Mesenchymal stem cell (in vitro differentiated cells and primary cell): ENCODE measurements around the gene SIAH2.
A peak's percentile ranks its signal among the peaks of the same experiment; 100 is the strongest.

Experiments
- DNase-seq: peaks from one replicate; pipeline ENCODE4 v3.0.0-alpha.2; 2013
- H2AFZ ChIP-seq: one replicate; pipeline ENCODE4 v1.6.1; 2013; ENCODE audit warnings: low read depth, mild to moderate bottlenecking, control low read depth, inconsistent platforms, low read length, moderate library complexity
- H2AK5ac ChIP-seq: 2 replicates; pipeline ENCODE4 v1.6.1; 2013; ENCODE audit warnings: low read length, moderate library complexity, mild to moderate bottlenecking, inconsistent platforms; ENCODE audit not compliant: severe bottlenecking
- H2BK120ac ChIP-seq: one replicate; pipeline ENCODE4 v1.6.1; 2013; ENCODE audit warnings: low read depth, mild to moderate bottlenecking, inconsistent platforms, low read length, moderate library complexity
- H2BK12ac ChIP-seq, 2 experiments: one replicate each; pipeline ENCODE4 v1.6.1; 2013; ENCODE audit warnings: inconsistent platforms in 2 of 2, low read length in 2 of 2, mild to moderate bottlenecking in 2 of 2, moderate library complexity in 2 of 2, control low read depth in 1 of 2
- H2BK15ac ChIP-seq: one replicate; pipeline ENCODE4 v1.6.1; 2013; ENCODE audit warnings: mild to moderate bottlenecking, low read depth, inconsistent platforms; ENCODE audit not compliant: poor library complexity, severe bottlenecking
- H2BK5ac ChIP-seq: 2 replicates; pipeline ENCODE4 v1.6.1; 2013; ENCODE audit warnings: low read depth, mild to moderate bottlenecking, low read length, control low read depth, inconsistent platforms; ENCODE audit not compliant: poor library complexity, severe bottlenecking
- H3K14ac ChIP-seq, 2 experiments: one replicate each; pipeline ENCODE4 v1.6.1; 2013; ENCODE audit warnings: inconsistent platforms in 2 of 2, low read length in 2 of 2, control low read depth in 1 of 2, mild to moderate bottlenecking in 1 of 2, moderate library complexity in 1 of 2
- H3K18ac ChIP-seq, 2 experiments: one replicate each; pipeline ENCODE4 v1.6.1; 2013; ENCODE audit warnings: inconsistent platforms in 2 of 2, low read length in 2 of 2, control low read depth in 1 of 2, low read depth in 1 of 2, mild to moderate bottlenecking in 1 of 2
- H3K23ac ChIP-seq, 2 experiments: one replicate each; pipeline ENCODE4 v1.6.1; 2013; ENCODE audit warnings: inconsistent platforms in 2 of 2, low read length in 2 of 2, mild to moderate bottlenecking in 2 of 2, moderate library complexity in 2 of 2, control low read depth in 1 of 2
- H3K27ac ChIP-seq: 2 replicates; pipeline ENCODE4 v1.5.1; 2013; ENCODE audit warnings: mild to moderate bottlenecking, moderate library complexity, low read length, control low read depth, inconsistent platforms; ENCODE audit not compliant: poor library complexity, severe bottlenecking
- H3K27me3 ChIP-seq, 2 experiments: 2 replicates each; pipeline versions ENCODE4 v1.6.1 to v1.7.0; 2013; ENCODE audit warnings: low read length in 2 of 2, mild to moderate bottlenecking in 2 of 2, moderate library complexity in 2 of 2, control low read depth in 1 of 2, inconsistent platforms in 1 of 2; ENCODE audit not compliant: control insufficient read depth in 1 of 2, insufficient read depth in 1 of 2
- H3K36me3 ChIP-seq, 2 experiments: 2 replicates each; pipeline versions ENCODE4 v1.6.1 to v1.7.0; 2013; ENCODE audit warnings: low read length in 2 of 2, control low read depth in 1 of 2, inconsistent platforms in 1 of 2, low read depth in 1 of 2, mild to moderate bottlenecking in 1 of 2; ENCODE audit not compliant: insufficient read depth in 2 of 2, control insufficient read depth in 1 of 2
- H3K4ac ChIP-seq, 2 experiments: one replicate each; pipeline ENCODE4 v1.6.1; 2013; ENCODE audit warnings: inconsistent platforms in 2 of 2, low read length in 2 of 2, mild to moderate bottlenecking in 2 of 2, moderate library complexity in 2 of 2, control low read depth in 1 of 2, low read depth in 1 of 2
- H3K4me1 ChIP-seq: 2 replicates; pipeline ENCODE4 v1.6.1; 2013; ENCODE audit warnings: low read depth, low read length, control low read depth; ENCODE audit not compliant: control insufficient read depth, insufficient read depth
- H3K4me2 ChIP-seq: 2 replicates; pipeline ENCODE4 v1.6.1; 2013; ENCODE audit warnings: low read length, mild to moderate bottlenecking, inconsistent platforms; ENCODE audit not compliant: poor library complexity, severe bottlenecking
- H3K4me3 ChIP-seq, 2 experiments: 2 replicates each; pipeline versions ENCODE4 v1.5.1 to v1.7.0; 2013; ENCODE audit warnings: low read length in 2 of 2, mild to moderate bottlenecking in 2 of 2, control low read depth in 1 of 2, low read depth in 1 of 2; ENCODE audit not compliant: insufficient read depth in 1 of 2
- H3K79me1 ChIP-seq: replicated peaks from 2 replicates; pipeline ENCODE4 v1.6.1; 2013; ENCODE audit warnings: mild to moderate bottlenecking, control low read depth, low read length, inconsistent platforms; ENCODE audit not compliant: poor library complexity, severe bottlenecking
- H3K9ac ChIP-seq: 2 replicates; pipeline ENCODE4 v1.7.0; 2013; ENCODE audit warnings: mild to moderate bottlenecking, low read length, moderate library complexity
- H3K9me3 ChIP-seq: 2 replicates; pipeline ENCODE4 v1.7.0; 2013; ENCODE audit warnings: mild to moderate bottlenecking, low read length; ENCODE audit not compliant: control insufficient read depth
- H4K8ac ChIP-seq: one replicate; pipeline ENCODE4 v1.6.1; 2013; ENCODE audit warnings: inconsistent platforms, mild to moderate bottlenecking, low read length, moderate library complexity
- H4K91ac ChIP-seq: one replicate; pipeline ENCODE4 v1.6.1; 2013; ENCODE audit warnings: mild to moderate bottlenecking, low read length, inconsistent platforms
- WGBS: methylation state at CpG from one replicate; pipeline ENCODE4 v1.1.7; 2013; ENCODE audit warnings: mixed read lengths; 5-methylcytosine and 5-hydroxymethylcytosine counted together

The SIAH2 gene

DNA sequence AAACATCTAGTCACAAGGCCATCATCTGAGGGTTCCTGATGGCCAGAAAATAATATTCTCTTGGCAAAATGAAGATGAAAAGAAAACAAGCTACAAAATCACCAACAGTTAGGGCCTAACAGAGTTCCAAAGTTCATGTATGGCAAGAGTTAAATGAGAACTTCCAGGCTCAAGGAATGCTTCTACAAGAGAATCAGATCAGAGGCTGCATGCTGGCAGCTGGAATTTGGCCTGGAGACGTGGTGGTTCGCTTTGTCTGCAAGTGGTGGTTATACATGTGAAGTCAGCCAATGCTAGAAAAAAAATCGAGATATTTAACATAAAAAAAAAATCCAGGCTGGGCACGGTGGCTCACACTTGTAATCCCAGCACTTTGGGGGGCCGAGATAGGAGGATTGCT, 5.6 kb downstream of the SIAH2 start:
- WGBS, result 96% methylated on average over 5 of the region's 5 CpGs
- H4K91ac ChIP-seq, result no peak overlapping the region
- H2BK15ac ChIP-seq, result no peak overlapping the region
- no peak overlapping the region for H2BK12ac ChIP-seq
- no peak overlapping the region for H3K14ac ChIP-seq
- H2AFZ ChIP-seq, result no peak overlapping the region
- H3K18ac ChIP-seq, result no peak overlapping the region
- no peak overlapping the region for H3K23ac ChIP-seq
- H3K9ac ChIP-seq, result no peak overlapping the region
- no peak overlapping the region for H4K8ac ChIP-seq
- no peaks in the 10 kb centered on the region for H3K9me3 ChIP-seq
- H3K36me3 ChIP-seq, result peaks cover 5 to 20% of the 10 kb centered on the region in 2 experiments
- no peak overlapping the region for H2BK120ac ChIP-seq
- H3K4me2 ChIP-seq, result no peak overlapping the region
- no peak overlapping the region for H3K4me3 ChIP-seq
- H3K4ac ChIP-seq, result no peak overlapping the region
- H3K27me3 ChIP-seq, result no peaks in the 10 kb centered on the region
- H2BK5ac ChIP-seq, result no peak overlapping the region
- peaks cover 4% of the 10 kb centered on the region for H3K4me1 ChIP-seq
- H3K27ac ChIP-seq, result no peak overlapping the region
- peaks cover 23% of the 10 kb centered on the region for H3K79me1 ChIP-seq
- H2AK5ac ChIP-seq, result no peak overlapping the region
- DNase-seq, result no peak

- H2BK120ac ChIP-seq, result no peak overlapping the region
- no peaks in the 10 kb centered on the region for H3K27me3 ChIP-seq
- peaks cover 4% of the 10 kb centered on the region for H3K4me1 ChIP-seq
- no peak overlapping the region for H4K91ac ChIP-seq
- no peak overlapping the region for H3K4me2 ChIP-seq
- H2BK12ac ChIP-seq, result no peak overlapping the region
- H3K9ac ChIP-seq, result no peak overlapping the region
- no peak overlapping the region for H3K27ac ChIP-seq
- H3K9me3 ChIP-seq, result no peaks in the 10 kb centered on the region
- H3K18ac ChIP-seq, result no peak overlapping the region
- no peak overlapping the region for H3K23ac ChIP-seq
- 100% methylated on average over 2 of the region's 4 CpGs for WGBS
- no peak overlapping the region for H2BK5ac ChIP-seq
- no peak for DNase-seq
- H3K14ac ChIP-seq, result no peak overlapping the region
- no peak overlapping the region for H3K4me3 ChIP-seq
- no peak overlapping the region for H2AFZ ChIP-seq
- H3K36me3 ChIP-seq, result peaks cover 5 to 20% of the 10 kb centered on the region in 2 experiments
- H4K8ac ChIP-seq, result no peak overlapping the region
- H2BK15ac ChIP-seq, result no peak overlapping the region
- H2AK5ac ChIP-seq, result no peak overlapping the region
- H3K4ac ChIP-seq, result no peak overlapping the region
- H3K79me1 ChIP-seq, result peaks cover 25% of the 10 kb centered on the region
These were observed 6.4 kb downstream of the SIAH2 start for GRCh38 chr3:150756491-150757059.

DNA sequence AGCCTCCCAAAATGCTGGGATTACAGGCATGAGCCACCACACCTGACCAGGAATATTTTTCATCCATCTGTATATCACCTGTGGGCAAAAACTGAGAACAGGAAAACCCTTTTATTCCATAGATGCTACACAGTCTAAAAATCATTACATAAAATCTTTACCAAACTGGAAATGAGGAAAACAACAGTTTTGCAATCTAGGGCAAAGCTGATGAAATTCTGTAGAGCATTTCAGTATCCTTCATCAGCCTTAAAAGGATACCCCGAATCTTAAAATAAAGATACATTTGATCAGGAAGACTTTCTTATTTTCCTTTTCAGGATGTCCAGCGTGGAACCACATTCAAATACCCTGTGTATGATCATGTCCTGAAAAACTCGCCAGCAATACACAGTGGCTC, 7.1 kb downstream of the SIAH2 start:
- Histone ChIP-seq H3K18ac (no peak overlapping the region), H3K23ac (no peak overlapping the region), H3K27me3 (no peaks in the 10 kb centered on the region), H2BK120ac (no peak overlapping the region), H3K4ac (no peak overlapping the region), H3K14ac (no peak overlapping the region), H2BK12ac (peak overlapping the region in 1 of 2 experiments; percentile 72), H2AFZ (no peak overlapping the region), H3K4me2 (no peak overlapping the region), H2AK5ac (no peak overlapping the region), H2BK15ac (no peak overlapping the region), H4K91ac (no peak overlapping the region), H3K9me3 (no peaks in the 10 kb centered on the region), H4K8ac (no peak overlapping the region), H3K79me1 (peaks cover 25% of the 10 kb centered on the region), H3K4me1 (peaks cover 4% of the 10 kb centered on the region), H3K27ac (no peak overlapping the region), H3K4me3 (no peak overlapping the region), H3K36me3 (peaks cover 5 to 20% of the 10 kb centered on the region in 2 experiments), H2BK5ac (no peak overlapping the region), H3K9ac (peak overlapping the region; percentile 42)
- no peak for DNase-seq
- 95% methylated on average over 3 of the region's 3 CpGs for WGBS

DNA sequence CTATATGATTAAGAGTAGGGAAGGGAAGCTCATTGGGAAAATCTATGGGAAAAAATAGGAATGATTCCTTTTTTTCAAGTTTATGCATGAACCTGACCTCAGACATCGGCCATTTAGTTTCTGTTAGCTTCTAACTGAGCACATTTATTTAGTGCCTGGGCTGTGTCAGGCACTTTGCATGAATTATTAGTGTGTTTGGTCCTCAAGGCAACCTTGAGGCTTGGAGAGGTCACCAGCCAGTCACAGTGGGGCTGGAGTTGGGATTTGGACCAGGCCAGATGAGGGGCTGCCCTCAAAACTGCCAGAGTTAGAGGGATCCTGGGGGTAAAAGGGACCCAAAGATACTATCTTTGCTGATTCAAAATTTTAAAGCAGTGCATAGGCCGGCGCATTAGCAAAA, 8.1 kb downstream of the SIAH2 start:
- H3K27me3 ChIP-seq, result no peaks in the 10 kb centered on the region
- H3K4me2 ChIP-seq, result no peak overlapping the region
- no peaks in the 10 kb centered on the region for H3K9me3 ChIP-seq
- H3K18ac ChIP-seq, result no peak overlapping the region
- no peak overlapping the region for H3K4ac ChIP-seq
- DNase-seq, result no peak
- no peak overlapping the region for H2AFZ ChIP-seq
- no peak overlapping the region for H2BK12ac ChIP-seq
- no peak overlapping the region for H4K8ac ChIP-seq
- peaks cover 5 to 24% of the 10 kb centered on the region in 2 experiments for H3K36me3 ChIP-seq
- H2BK5ac ChIP-seq, result no peak overlapping the region
- no peak overlapping the region for H2BK15ac ChIP-seq
- 96% methylated on average over 3 of the region's 3 CpGs for WGBS
- peaks cover 25% of the 10 kb centered on the region for H3K79me1 ChIP-seq
- peaks cover 2% of the 10 kb centered on the region for H3K4me1 ChIP-seq
- no peak overlapping the region for H3K4me3 ChIP-seq
- no peak overlapping the region for H3K9ac ChIP-seq
- no peak overlapping the region for H4K91ac ChIP-seq
- H3K27ac ChIP-seq, result no peak overlapping the region
- H2AK5ac ChIP-seq, result no peak overlapping the region
- no peak overlapping the region for H3K23ac ChIP-seq
- no peak overlapping the region for H3K14ac ChIP-seq
- no peak overlapping the region for H2BK120ac ChIP-seq
